Peyer's patch (tissue), 4 donors: ENCODE data around the gene ATXN1.

Experiments used
- CTCF ChIP-seq, 6 experiments: fragments of 450-650 bp in 4 of 6; fragments of 200-600 bp in 2 of 6; sonication (generic) in 1 of 6; IDR thresholded peaks; one replicate each; pipeline ENCODE4 v1.5.1; 2017 to 2019; ENCODE audit warnings: antibody characterized with exemption in 6 of 6, mild to moderate bottlenecking in 3 of 6, moderate library complexity in 1 of 6
- POLR2A ChIP-seq, 2 donors: fragments of 450-650 bp; IDR thresholded peaks; one replicate each; pipeline ENCODE4 v1.5.1; 2017; ENCODE audit warnings: antibody characterized with exemption in 2 of 2, mild to moderate bottlenecking in 2 of 2, moderate library complexity in 2 of 2

- TF ChIP-seq CTCF (IDR thresholded peaks at IDR 0.05), result no peak
- no peak for TF ChIP-seq POLR2A (IDR thresholded peaks at IDR 0.05)
Observed at GRCh38 chr6:16562498-16562897, 198.8 kb downstream of the ATXN1 start.
